Measurements from ENCODE around the gene ZNF723. TPM values are rescaled to one million over a fixed set of nuclear protein-coding genes. Genes with fewer than 3 reads are reported as not detected.
"Not testable (repeated sequence)": the region's sequence is repeated elsewhere in the genome, so short reads cannot be mapped to it uniquely, and the experiment has no call there.

Gene ZNF723
- total and polyA plus RNA-seq, 2 donors: 0.02 TPM; not detected in 1

GRCh38 chr19:22857713-22858320 lies 25.7 kb downstream of the ZNF723 start:
- DNase-seq (ENCODE audit: low read depth in 6 of 9, low spot score in 9 of 9); H3K36me3 ChIP-seq (ENCODE audit: control insufficient read depth in 2 of 2, insufficient read depth in 2 of 2, low read length in 1 of 2); H3K27me3 ChIP-seq (ENCODE audit: control insufficient read depth in 2 of 2, insufficient read depth in 1 of 2, low read length in 1 of 2); H3K4me3 ChIP-seq (ENCODE audit: low read length in 2 of 2); H3K27ac ChIP-seq (ENCODE audit: low read depth in 1 of 2, low read length in 1 of 2); H3K4me1 ChIP-seq (ENCODE audit: control insufficient read depth in 2 of 2, insufficient read depth in 2 of 2, low read length in 2 of 2): not testable (repeated sequence)
- peaks cover 2 to 13% of the 10 kb centered on the region in 2 donors for H3K9me3 ChIP-seq (ENCODE audit: control insufficient read depth in 2 of 2, insufficient read depth in 1 of 2, low read length in 1 of 2)

GRCh38 chr19:22882797-22883196 lies 50.7 kb downstream of the ZNF723 start:
- 2% methylated on average over 3 of the region's 3 CpGs for WGBS
- no peak overlapping the region for H3K4me3 ChIP-seq (ENCODE audit: low read length in 2 of 2)
- no peaks in the 10 kb centered on the region for H3K36me3 ChIP-seq (ENCODE audit: control insufficient read depth in 2 of 2, insufficient read depth in 2 of 2, low read length in 1 of 2)
- H3K4me1 ChIP-seq (ENCODE audit: control insufficient read depth in 2 of 2, insufficient read depth in 2 of 2, low read length in 2 of 2): no peaks in the 10 kb centered on the region
- DNase-seq (ENCODE audit: low read depth in 6 of 9, low spot score in 9 of 9): peak in 1 of 9 donors; percentile 15
- peaks cover 0 to 5% of the 10 kb centered on the region in 2 donors for H3K9me3 ChIP-seq (ENCODE audit: control insufficient read depth in 2 of 2, insufficient read depth in 1 of 2, low read length in 1 of 2)
- H3K27me3 ChIP-seq (ENCODE audit: control insufficient read depth in 2 of 2, insufficient read depth in 1 of 2, low read length in 1 of 2): no peaks in the 10 kb centered on the region
- no peak overlapping the region for H3K27ac ChIP-seq (ENCODE audit: low read depth in 1 of 2, low read length in 1 of 2)

- H3K27ac ChIP-seq (ENCODE audit: low read depth in 1 of 2, low read length in 1 of 2): no peak overlapping the region
- H3K4me3 ChIP-seq (ENCODE audit: low read length in 2 of 2): no peak overlapping the region
- H3K27me3 ChIP-seq (ENCODE audit: control insufficient read depth in 2 of 2, insufficient read depth in 1 of 2, low read length in 1 of 2): no peaks in the 10 kb centered on the region
- H3K9me3 ChIP-seq (ENCODE audit: control insufficient read depth in 2 of 2, insufficient read depth in 1 of 2, low read length in 1 of 2): peaks cover 2 to 18% of the 10 kb centered on the region in 2 donors
- no peaks in the 10 kb centered on the region for H3K4me1 ChIP-seq (ENCODE audit: control insufficient read depth in 2 of 2, insufficient read depth in 2 of 2, low read length in 2 of 2)
- 93% methylated on average over 35 of the region's 35 CpGs for WGBS
- no peaks in the 10 kb centered on the region for H3K36me3 ChIP-seq (ENCODE audit: control insufficient read depth in 2 of 2, insufficient read depth in 2 of 2, low read length in 1 of 2)
- no peak for DNase-seq (ENCODE audit: low read depth in 6 of 9, low spot score in 9 of 9)
These were observed 61.8 kb downstream of the ZNF723 start for GRCh38 chr19:22893855-22894270.

- 98% methylated on average over 47 of the region's 47 CpGs for WGBS
- Histone ChIP-seq H3K4me1 (ENCODE audit: control insufficient read depth in 2 of 2, insufficient read depth in 2 of 2, low read length in 2 of 2) (no peaks in the 10 kb centered on the region), H3K27ac (ENCODE audit: low read depth in 1 of 2, low read length in 1 of 2) (no peak overlapping the region), H3K36me3 (ENCODE audit: control insufficient read depth in 2 of 2, insufficient read depth in 2 of 2, low read length in 1 of 2) (no peaks in the 10 kb centered on the region), H3K4me3 (ENCODE audit: low read length in 2 of 2) (no peak overlapping the region), H3K27me3 (ENCODE audit: control insufficient read depth in 2 of 2, insufficient read depth in 1 of 2, low read length in 1 of 2) (no peaks in the 10 kb centered on the region), H3K9me3 (ENCODE audit: control insufficient read depth in 2 of 2, insufficient read depth in 1 of 2, low read length in 1 of 2) (peaks cover 4 to 33% of the 10 kb centered on the region in 2 donors)
- DNase-seq (ENCODE audit: low read depth in 6 of 9, low spot score in 9 of 9): no peak
These were observed 69.5 kb downstream of the ZNF723 start for GRCh38 chr19:22901431-22902130.

Other genes with a start within 250 kb of the ZNF723 start
- 2.0 TPM for gene ZNF492, start 198.0 kb upstream of the ZNF723 start, total RNA-seq
- 0.23 TPM for gene ZNF492, start 198.0 kb upstream of the ZNF723 start, polyA plus RNA-seq
- gene ZNF99, start 48.1 kb upstream of the ZNF723 start, total RNA-seq: 0.05 TPM
- 0.02 TPM for gene ZNF99, start 48.1 kb upstream of the ZNF723 start, polyA plus RNA-seq
- gene ZNF728, start 170.9 kb downstream of the ZNF723 start, total RNA-seq: not detected
- gene ZNF728, start 170.9 kb downstream of the ZNF723 start, polyA plus RNA-seq: 0.02 TPM